OCI-LY3 (cell line): Measurements from ENCODE around the gene ATP2A1.

Source experiments
- H2AFZ ChIP-seq: fragments of 200-600, 300-600 bp; shearing (Covaris generic); 2 replicates; pipeline ENCODE4 v1.6.0; 2014; ENCODE audit warnings: antibody characterized with exemption, low read depth, low read length
- H3K27ac ChIP-seq: fragments of 200-600, 300-600 bp; sonication (generic); 2 replicates; pipeline ENCODE4 v1.5.1; 2014; ENCODE audit warnings: mild to moderate bottlenecking, low read length, moderate library complexity, mixed read lengths
- H3K27me3 ChIP-seq: fragments of 200-600, 300-600 bp; sonication (generic); 2 replicates; pipeline ENCODE4 v1.6.1; 2014; ENCODE audit warnings: low read depth, low read length, mixed read lengths
- H3K36me3 ChIP-seq: fragments of 200-600, 300-600 bp; sonication (generic); replicated peaks from 2 replicates; pipeline ENCODE3; 2014; ENCODE audit warnings: low read depth, low read length, mixed read lengths
- H3K4me1 ChIP-seq: fragments of 300-600, 200-600 bp; sonication (generic); 2 replicates; pipeline ENCODE4 v1.6.1; 2014; ENCODE audit warnings: low read length, mixed read lengths
- H3K4me2 ChIP-seq: fragments of 200-600, 300-600 bp; sonication (generic); 2 replicates; pipeline ENCODE4 v1.6.1; 2014; ENCODE audit warnings: low read length, mixed read lengths
- H3K4me3 ChIP-seq: fragments of 300-600, 200-600 bp; sonication (generic); 2 replicates; pipeline ENCODE4 v1.5.1; 2014; ENCODE audit warnings: antibody characterized with exemption, mild to moderate bottlenecking, low read length, moderate library complexity
- H3K79me2 ChIP-seq: fragments of 300-600, 200-600 bp; shearing (Covaris generic); 2 replicates; pipeline ENCODE4 v1.6.1; 2014; ENCODE audit warnings: mild to moderate bottlenecking, low read length, mixed read lengths
- H3K9ac ChIP-seq: fragments of 300-600, 200-600 bp; shearing (Covaris generic); 2 replicates; pipeline ENCODE4 v1.6.0; 2014; ENCODE audit warnings: mild to moderate bottlenecking, low read length, moderate library complexity
- H3K9me3 ChIP-seq: fragments of 200-600, 300-600 bp; shearing (Covaris generic); 2 replicates; pipeline ENCODE4 v1.6.1; 2014; ENCODE audit warnings: low read length, mixed read lengths; ENCODE audit not compliant: insufficient read depth
- H4K20me1 ChIP-seq: fragments of 200-600, 300-600 bp; sonication (generic); 2 replicates; pipeline ENCODE4 v1.6.1; 2016; ENCODE audit warnings: low read length, mixed read lengths; ENCODE audit not compliant: insufficient read depth
- CTCF ChIP-seq: fragments of 200-600, 300-600 bp; sonication (generic); IDR thresholded peaks from 2 replicates; pipeline ENCODE4 v1.5.1; 2014; ENCODE audit warnings: antibody characterized with exemption, low read length, low read depth
- EZH2phosphoT487 ChIP-seq: fragments of 200-600 bp; shearing (Covaris generic); IDR thresholded peaks from 2 replicates; pipeline ENCODE4 v1.6.1; 2018; ENCODE audit warnings: antibody characterized with exemption, mixed run types, low read depth

ATP2A1 gene

GRCh38 chr16:28873543-28874201 lies 4.6 kb upstream of the ATP2A1 start:
- H3K27me3 ChIP-seq, result no peaks in the 10 kb centered on the region
- no peaks in the 10 kb centered on the region for H4K20me1 ChIP-seq
- H3K9ac ChIP-seq, result no peak overlapping the region
- H3K9me3 ChIP-seq, result no peaks in the 10 kb centered on the region
- TF ChIP-seq EZH2phosphoT487, result no peak
- peak; percentile 61 for TF ChIP-seq CTCF
- no peaks in the 10 kb centered on the region for H3K79me2 ChIP-seq
- H3K4me2 ChIP-seq, result no peak overlapping the region
- H3K27ac ChIP-seq, result no peak overlapping the region
- H3K4me3 ChIP-seq, result no peak overlapping the region
- H3K4me1 ChIP-seq, result peaks cover 1% of the 10 kb centered on the region; the same call in 1 of the 2 replicates
- peaks cover 6% of the 10 kb centered on the region for H3K36me3 ChIP-seq
- no peak overlapping the region for H2AFZ ChIP-seq

- no peak overlapping the region for H2AFZ ChIP-seq
- no peak overlapping the region for H3K9ac ChIP-seq
- H3K27me3 ChIP-seq, result no peaks in the 10 kb centered on the region
- no peaks in the 10 kb centered on the region for H4K20me1 ChIP-seq
- H3K27ac ChIP-seq, result no peak overlapping the region
- peaks cover 7% of the 10 kb centered on the region; the same call in 1 of the 2 replicates for H3K4me1 ChIP-seq
- no peak for TF ChIP-seq EZH2phosphoT487
- TF ChIP-seq CTCF, result no peak
- H3K9me3 ChIP-seq, result no peaks in the 10 kb centered on the region
- H3K36me3 ChIP-seq, result peaks cover 6% of the 10 kb centered on the region
- H3K79me2 ChIP-seq, result no peaks in the 10 kb centered on the region
- H3K4me3 ChIP-seq, result no peak overlapping the region
- H3K4me2 ChIP-seq, result no peak overlapping the region
Measured at GRCh38 chr16:28874406-28874805, 3.9 kb upstream of the ATP2A1 start.

- H2AFZ ChIP-seq, result no peak overlapping the region
- no peak overlapping the region for H3K27ac ChIP-seq
- no peaks in the 10 kb centered on the region for H3K79me2 ChIP-seq
- 0 out of 2 replicates have a peak, but pooled peaks have one; percentile 18 for TF ChIP-seq CTCF
- TF ChIP-seq EZH2phosphoT487, result no peak
- peaks cover 6% of the 10 kb centered on the region for H3K36me3 ChIP-seq
- H3K27me3 ChIP-seq, result no peaks in the 10 kb centered on the region
- no peak overlapping the region for H3K4me2 ChIP-seq
- no peak overlapping the region for H3K4me3 ChIP-seq
- no peaks in the 10 kb centered on the region for H4K20me1 ChIP-seq
- H3K4me1 ChIP-seq, result peaks cover 12% of the 10 kb centered on the region
- no peaks in the 10 kb centered on the region for H3K9me3 ChIP-seq
- H3K9ac ChIP-seq, result no peak overlapping the region
Measured at GRCh38 chr16:28875134-28876018, 2.9 kb upstream of the ATP2A1 start.

GRCh38 chr16:28876019-28876659 lies 2.1 kb upstream of the ATP2A1 start:
- Histone ChIP-seq H3K27ac (no peak overlapping the region), H3K9ac (no peak overlapping the region), H3K9me3 (no peaks in the 10 kb centered on the region)

More at GRCh38 chr16:28876019-28876659, 2.1 kb upstream of the ATP2A1 start:
- H4K20me1 ChIP-seq, result no peaks in the 10 kb centered on the region
- H3K4me2 ChIP-seq, result no peak overlapping the region
- no peak overlapping the region for H3K4me3 ChIP-seq
- no peak for TF ChIP-seq EZH2phosphoT487
- TF ChIP-seq CTCF, result no peak
- H2AFZ ChIP-seq, result no peak overlapping the region
- peaks cover 12% of the 10 kb centered on the region for H3K4me1 ChIP-seq
- peaks cover 6% of the 10 kb centered on the region for H3K36me3 ChIP-seq
- no peaks in the 10 kb centered on the region for H3K79me2 ChIP-seq
- no peaks in the 10 kb centered on the region for H3K27me3 ChIP-seq
